ENCODE measurements around the gene SLC10A6.
A peak's percentile ranks its signal among the peaks of the same experiment; 100 is the strongest.
"Not testable (repeated sequence)": the region's sequence is repeated elsewhere in the genome, so short reads cannot be mapped to it uniquely, and the experiment has no call there.

Gene SLC10A6

DNA sequence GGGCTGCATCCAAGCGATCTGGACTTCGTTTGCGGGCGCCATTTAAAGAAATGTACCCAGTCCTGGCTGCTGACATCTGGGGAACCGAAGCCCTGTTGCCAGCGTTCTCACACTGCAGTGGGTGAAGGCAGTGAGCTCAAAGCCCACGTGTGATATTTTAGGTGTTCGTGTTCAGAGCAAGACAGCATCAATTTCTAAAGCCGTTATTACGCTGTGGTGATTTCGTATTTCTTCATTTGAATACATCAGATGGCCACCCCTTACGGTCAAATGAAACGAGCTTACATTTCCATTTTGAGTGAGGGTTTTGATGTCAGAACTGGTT is 43.4 kb upstream of the SLC10A6 start:
- TF ChIP-seq, protein P1, sequence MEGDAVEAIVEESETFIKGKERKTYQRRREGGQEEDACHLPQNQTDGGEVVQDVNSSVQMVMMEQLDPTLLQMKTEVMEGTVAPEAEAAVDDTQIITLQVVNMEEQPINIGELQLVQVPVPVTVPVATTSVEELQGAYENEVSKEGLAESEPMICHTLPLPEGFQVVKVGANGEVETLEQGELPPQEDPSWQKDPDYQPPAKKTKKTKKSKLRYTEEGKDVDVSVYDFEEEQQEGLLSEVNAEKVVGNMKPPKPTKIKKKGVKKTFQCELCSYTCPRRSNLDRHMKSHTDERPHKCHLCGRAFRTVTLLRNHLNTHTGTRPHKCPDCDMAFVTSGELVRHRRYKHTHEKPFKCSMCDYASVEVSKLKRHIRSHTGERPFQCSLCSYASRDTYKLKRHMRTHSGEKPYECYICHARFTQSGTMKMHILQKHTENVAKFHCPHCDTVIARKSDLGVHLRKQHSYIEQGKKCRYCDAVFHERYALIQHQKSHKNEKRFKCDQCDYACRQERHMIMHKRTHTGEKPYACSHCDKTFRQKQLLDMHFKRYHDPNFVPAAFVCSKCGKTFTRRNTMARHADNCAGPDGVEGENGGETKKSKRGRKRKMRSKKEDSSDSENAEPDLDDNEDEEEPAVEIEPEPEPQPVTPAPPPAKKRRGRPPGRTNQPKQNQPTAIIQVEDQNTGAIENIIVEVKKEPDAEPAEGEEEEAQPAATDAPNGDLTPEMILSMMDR (IDR thresholded peaks at IDR 0.05; ENCODE audit: low read depth, low read length, missing control alignments), result no peak
- peak overlapping the region; percentile 52 for H3K4me3 ChIP-seq (ENCODE audit: low read depth, low read length)
- no peak for DNase-seq (ENCODE audit: low read depth)

DNA sequence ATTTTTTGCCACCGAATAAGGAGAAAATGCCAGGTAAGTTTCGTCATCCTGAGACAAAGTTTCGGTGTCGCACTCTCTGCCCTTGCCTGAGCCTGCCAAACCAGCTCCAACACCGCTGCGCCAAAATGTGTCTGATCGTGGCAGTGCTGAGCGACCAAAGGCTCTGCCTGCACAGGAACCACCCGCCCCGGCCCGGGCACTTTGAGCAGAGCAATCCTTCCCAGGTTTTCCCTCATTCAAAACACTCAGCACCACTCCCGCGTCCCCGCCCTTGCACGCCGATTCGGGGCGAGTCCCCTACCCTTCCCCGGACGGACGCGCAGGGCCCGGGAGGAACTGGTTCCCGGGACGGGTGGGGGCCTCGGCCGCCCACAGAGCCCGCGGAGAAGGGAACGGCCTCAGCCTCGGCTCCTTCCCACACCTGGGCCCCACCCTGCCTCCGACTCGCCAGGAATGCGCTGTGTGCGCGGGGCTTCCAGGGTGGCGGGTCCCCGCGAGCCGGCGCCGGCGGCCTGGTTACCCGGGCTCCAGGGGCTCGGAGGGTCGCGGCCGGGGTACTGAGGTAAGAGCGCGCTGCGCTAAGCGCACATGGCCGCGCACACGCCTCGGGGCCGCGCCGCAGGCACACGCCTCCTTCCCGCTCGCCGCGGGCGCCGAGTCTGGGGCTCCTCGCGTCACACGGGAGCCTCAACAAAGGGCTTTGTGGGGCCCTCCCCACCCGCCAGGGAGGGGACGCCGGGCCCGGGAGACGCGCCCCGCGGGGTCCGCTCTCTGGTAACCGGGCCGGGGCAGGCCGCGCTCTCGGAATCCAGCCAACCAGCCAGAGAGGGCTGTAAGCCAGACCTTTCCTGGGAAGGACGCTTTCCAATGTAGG is 42.8 kb upstream of the SLC10A6 start, which contains the start of gene C4orf36:
C4orf36 (minus strand) TSS at position 661 of the 874 bp plus-strand sequence. CDS start 902 bp downstream, outside the sequence.
- DNase-seq (ENCODE audit: low read depth), result no peak
- peak within 1 kb of the TSS; percentile 52 for H3K4me3 ChIP-seq (ENCODE audit: low read depth, low read length)
- TF ChIP-seq, protein P1 (IDR thresholded peaks at IDR 0.05; ENCODE audit: low read depth, low read length, missing control alignments), result no peak

DNA sequence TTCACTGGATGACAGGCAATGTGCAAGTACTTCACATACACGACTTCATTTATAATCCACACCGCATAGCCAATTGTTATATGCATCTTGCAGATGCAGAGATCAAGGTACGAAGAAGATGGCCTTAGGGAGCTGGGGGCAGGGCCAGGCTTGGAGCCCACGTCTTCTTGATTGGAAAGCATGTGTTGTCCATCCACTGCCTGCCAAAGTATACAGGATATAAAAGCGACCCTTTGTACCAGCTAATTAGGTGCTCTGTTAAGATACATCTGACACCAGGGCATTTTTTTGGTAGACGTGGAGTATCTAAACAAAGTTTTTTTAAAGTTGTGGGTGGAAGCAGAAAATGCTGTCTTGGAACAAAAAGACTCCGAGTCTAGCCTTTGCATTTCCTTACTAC is 41.6 kb upstream of the SLC10A6 start:
- DNase-seq (ENCODE audit: low read depth), result no peak

DNA sequence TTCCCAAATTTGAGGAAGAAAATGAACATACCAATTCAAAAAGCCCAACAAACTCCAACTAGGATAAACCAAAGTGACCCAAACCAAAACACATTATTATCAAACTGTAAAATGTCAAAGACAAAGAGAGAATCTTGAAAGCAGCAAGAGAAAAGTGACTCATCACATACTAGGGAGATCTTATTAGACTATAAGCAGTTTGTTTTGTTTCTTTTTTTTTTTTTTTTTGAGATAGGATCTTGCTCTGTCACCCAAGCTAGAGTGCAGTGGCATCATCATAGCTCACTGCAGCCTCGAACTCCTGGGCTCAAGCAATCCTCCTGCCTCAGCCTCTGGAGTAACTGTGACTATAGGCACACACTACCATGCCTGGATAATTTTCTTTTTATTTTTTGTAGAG is 30.5 kb upstream of the SLC10A6 start:
- TF ChIP-seq, protein P1 (IDR thresholded peaks at IDR 0.05; ENCODE audit: low read depth, low read length, missing control alignments), result no peak
- no peak overlapping the region for H3K4me3 ChIP-seq (ENCODE audit: low read depth, low read length)
- no peak for DNase-seq (ENCODE audit: low read depth)

More for the DNA sequence above, 41.6 kb upstream of the SLC10A6 start:
- TF ChIP-seq, protein P1 (IDR thresholded peaks at IDR 0.05; ENCODE audit: low read depth, low read length, missing control alignments), result no peak
- no peak overlapping the region for H3K4me3 ChIP-seq (ENCODE audit: low read depth, low read length)

DNA sequence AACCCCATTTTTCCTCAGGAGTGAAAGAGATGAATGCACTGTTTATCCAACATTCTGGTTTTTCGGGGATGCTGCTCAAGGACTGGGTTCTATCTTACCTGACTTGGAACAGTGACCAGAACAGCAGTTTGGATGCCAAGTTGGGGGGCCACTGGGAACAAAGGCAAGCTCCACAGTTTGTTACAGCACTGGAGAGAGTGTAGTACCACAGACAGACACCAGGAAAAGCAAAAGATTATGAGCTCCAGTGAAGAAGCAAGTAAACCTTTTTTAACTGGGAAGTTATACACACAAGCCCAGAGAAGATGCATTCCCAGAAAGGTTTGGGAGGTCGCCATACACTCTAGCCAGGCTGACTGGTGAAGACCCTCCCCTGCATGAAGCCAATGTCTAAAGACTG is 29.5 kb upstream of the SLC10A6 start:
- no peak for DNase-seq (ENCODE audit: low read depth)
- TF ChIP-seq, protein P1 (IDR thresholded peaks at IDR 0.05; ENCODE audit: low read depth, low read length, missing control alignments), result peak; percentile 17
- H3K4me3 ChIP-seq (ENCODE audit: low read depth, low read length), result no peak overlapping the region

DNA sequence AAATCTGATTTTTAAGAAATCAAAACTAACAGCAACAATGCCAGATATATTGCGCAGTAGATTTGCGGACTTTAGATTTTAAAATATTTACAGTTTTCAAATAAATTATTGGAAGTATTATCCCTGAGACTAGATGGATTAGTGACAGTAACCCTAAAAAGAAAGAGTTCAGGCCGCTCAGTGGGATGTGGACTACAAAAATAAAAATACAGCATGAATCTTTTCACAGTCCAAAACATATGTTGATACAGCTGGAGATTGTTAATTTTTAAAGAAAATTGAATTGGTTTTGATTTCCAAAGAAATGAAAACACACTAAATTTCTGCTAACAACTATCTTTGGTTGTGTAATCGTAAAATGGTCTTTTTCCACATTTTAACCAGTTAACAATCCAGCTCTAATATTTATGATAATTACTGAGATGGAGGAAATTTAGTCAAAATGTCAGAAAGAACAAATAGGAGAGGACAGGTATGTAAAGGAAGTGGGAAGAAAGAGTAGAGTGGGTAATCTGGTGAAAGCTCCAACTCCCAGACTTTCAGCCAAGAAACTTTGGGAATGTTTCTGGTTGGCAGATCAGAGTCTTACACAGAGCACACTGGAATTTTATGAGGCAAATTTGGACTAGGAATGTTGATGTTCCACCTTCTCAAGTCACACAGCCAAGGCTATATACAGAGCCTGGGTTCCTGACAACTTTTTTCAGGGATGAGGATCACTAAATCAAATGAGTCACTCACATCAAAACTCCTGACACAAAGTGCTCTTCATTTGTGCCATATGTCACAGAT is 27.9 kb upstream of the SLC10A6 start:
- H3K4me3 ChIP-seq (ENCODE audit: low read depth, low read length), result no peak overlapping the region
- TF ChIP-seq, protein P1 (IDR thresholded peaks at IDR 0.05; ENCODE audit: low read depth, low read length, missing control alignments), result no peak
- no peak for DNase-seq (ENCODE audit: low read depth)

DNA sequence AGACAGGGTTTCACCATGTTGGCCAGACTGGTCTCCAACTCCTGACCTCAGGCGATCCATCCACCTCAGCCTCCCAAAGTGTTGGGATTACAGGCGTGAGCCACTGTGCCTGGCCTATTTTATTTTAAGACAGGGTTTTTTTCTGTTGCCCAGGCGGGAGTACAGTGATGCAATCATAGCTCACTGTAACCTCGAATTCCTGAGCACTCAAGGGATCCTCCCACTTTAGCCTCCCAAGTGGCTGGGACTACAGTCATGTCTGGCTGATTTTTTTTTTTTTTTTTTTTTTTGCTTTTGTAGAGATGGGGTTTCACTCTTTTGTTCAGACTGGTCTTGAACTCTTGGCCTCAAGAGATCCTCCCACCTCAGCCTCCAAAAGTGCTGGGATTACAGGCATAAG is 26.3 kb upstream of the SLC10A6 start:
- not testable (repeated sequence) for DNase-seq (ENCODE audit: low read depth); H3K4me3 ChIP-seq (ENCODE audit: low read depth, low read length)

All from GM12864 (cell line).